Immature natural killer cell (primary cell): ENCODE results near the gene POGK. TPM values are rescaled to one million over a fixed set of nuclear protein-coding genes. Genes with fewer than 3 reads are reported as not detected.
A peak's percentile ranks its signal among the peaks of the same experiment; 100 is the strongest.
"Not testable (repeated sequence)": the region's sequence is repeated elsewhere in the genome, so short reads cannot be mapped to it uniquely, and the experiment has no call there.

Experiments
- DNase-seq, 3 donors: peaks; one replicate each; pipeline ENCODE4 v3.0.0; 2022; ENCODE audit warnings: mixed read lengths in 1 of 3
- H3K27ac Mint-ChIP-seq, 6 donors: one replicate each; pipeline ENCODE4 v1.8.0; 2020; ENCODE audit warnings: mixed read lengths in 6 of 6, mild to moderate bottlenecking in 5 of 6, inconsistent platforms in 4 of 6, moderate library complexity in 3 of 6
- H3K27me3 Mint-ChIP-seq, 3 donors: one replicate each; pipeline ENCODE4 v1.8.0; 2020 to 2021; ENCODE audit warnings: low read depth in 3 of 3, mild to moderate bottlenecking in 3 of 3, mixed read lengths in 3 of 3, moderate library complexity in 3 of 3, inconsistent platforms in 1 of 3
- H3K36me3 Mint-ChIP-seq, 3 donors: one replicate each; pipeline ENCODE4 v1.8.0; 2020; ENCODE audit warnings: mixed read lengths in 3 of 3, inconsistent platforms in 2 of 3, mild to moderate bottlenecking in 2 of 3
- H3K4me1 Mint-ChIP-seq, 2 donors: one replicate each; pipeline ENCODE4 v1.8.0; 2020; ENCODE audit warnings: inconsistent platforms in 2 of 2, mild to moderate bottlenecking in 2 of 2, mixed read lengths in 2 of 2, moderate library complexity in 1 of 2
- H3K4me3 Mint-ChIP-seq, 5 donors: one replicate each; pipeline ENCODE4 v1.8.0; 2020; ENCODE audit warnings: mild to moderate bottlenecking in 5 of 5, mixed read lengths in 5 of 5, inconsistent platforms in 3 of 5, moderate library complexity in 3 of 5
- H3K9me3 Mint-ChIP-seq, 6 donors: one replicate each; pipeline ENCODE4 v1.8.0; 2020; ENCODE audit warnings: mild to moderate bottlenecking in 6 of 6, mixed read lengths in 6 of 6, inconsistent platforms in 4 of 6, moderate library complexity in 3 of 6
- polyA plus RNA-seq, 3 donors: library from polyadenylated mRNA; unstranded; fragments of 300-500 nt; fragmentation: Illumina TruSeq; gene quantifications; one replicate each; pipeline ENCODE4 v1.2.3, GENCODE V29; 2021

POGK gene
- polyA plus RNA-seq, 3 donors from 2014 or later: 2.8 to 10.8 (median 8.3) TPM

- no peak overlapping the region for H3K4me3 Mint-ChIP-seq
- peaks cover 20 to 51% of the 10 kb centered on the region in 2 donors for H3K4me1 Mint-ChIP-seq
- H3K27ac Mint-ChIP-seq: peak overlapping the region in 3 of 6 donors; percentile 34 to 40 (median 37)
- no peak for DNase-seq
- no peaks in the 10 kb centered on the region for H3K9me3 Mint-ChIP-seq
- peaks cover 8 to 15% (median 10%) of the 10 kb centered on the region in 3 donors for H3K36me3 Mint-ChIP-seq
- H3K27me3 Mint-ChIP-seq: peaks cover 0 to 2% (median 0%) of the 10 kb centered on the region in 3 donors
Measured at GRCh38 chr1:166869318-166870099, 30.2 kb downstream of the POGK start.

GRCh38 chr1:166870584-166870983 lies 31.3 kb downstream of the POGK start:
- H3K27ac Mint-ChIP-seq: peak overlapping the region in 1 of 6 donors; percentile 24
- no peak overlapping the region for H3K4me3 Mint-ChIP-seq
- H3K9me3 Mint-ChIP-seq: no peaks in the 10 kb centered on the region
- H3K36me3 Mint-ChIP-seq: peaks cover 4 to 15% (median 6%) of the 10 kb centered on the region in 3 donors
- peaks cover 0 to 2% (median 0%) of the 10 kb centered on the region in 3 donors for H3K27me3 Mint-ChIP-seq
- DNase-seq: no peak
- peaks cover 29 to 62% of the 10 kb centered on the region in 2 donors for H3K4me1 Mint-ChIP-seq

GRCh38 chr1:166874464-166874863 lies 35.2 kb downstream of the POGK start:
- H3K4me3 Mint-ChIP-seq: peak overlapping the region in 3 of 5 donors; percentile 18 to 55 (median 35)
- peaks cover 3 to 7% (median 4%) of the 10 kb centered on the region in 3 donors for H3K27me3 Mint-ChIP-seq
- H3K36me3 Mint-ChIP-seq: peaks cover 0 to 4% (median 0%) of the 10 kb centered on the region in 3 donors
- H3K4me1 Mint-ChIP-seq: peaks cover 40 to 74% of the 10 kb centered on the region in 2 donors
- no peak overlapping the region for H3K27ac Mint-ChIP-seq
- no peak for DNase-seq
- H3K9me3 Mint-ChIP-seq: no peaks in the 10 kb centered on the region

- no peaks in the 10 kb centered on the region for H3K9me3 Mint-ChIP-seq
- peaks cover 37 to 66% of the 10 kb centered on the region in 2 donors for H3K4me1 Mint-ChIP-seq
- DNase-seq: no peak
- peak overlapping the region; percentile 76 to 92 (median 84) for H3K27ac Mint-ChIP-seq
- peaks cover 3 to 7% (median 7%) of the 10 kb centered on the region in 3 donors for H3K27me3 Mint-ChIP-seq
- peak overlapping the region; percentile 81 to 90 (median 86) for H3K4me3 Mint-ChIP-seq
- H3K36me3 Mint-ChIP-seq: peaks cover 0 to 4% (median 0%) of the 10 kb centered on the region in 3 donors
Measured at GRCh38 chr1:166875302-166875733, 36.0 kb downstream of the POGK start.

GRCh38 chr1:166875734-166876539 lies 36.7 kb downstream of the POGK start, which contains the start of gene TADA1:
TSS of gene TADA1 (minus strand) at chr1:166876264. CDS start at chr1:166876233, 31 bp downstream.
- Mint-ChIP-seq H3K36me3 (peaks cover 0 to 4% (median 0%) of the 10 kb centered on the region in 3 donors), H3K27me3 (peaks cover 3 to 7% (median 7%) of the 10 kb centered on the region in 3 donors), H3K4me1 (peaks cover 37 to 64% of the 10 kb centered on the region in 2 donors), H3K4me3 (peak within 1 kb of the TSS; percentile 93 to 99 (median 96)), H3K9me3 (no peaks in the 10 kb centered on the region), H3K27ac (peak within 1 kb of the TSS; percentile 92 to 98 (median 98))
- DNase-seq: peak; percentile 96 to 97 (median 96)

- Mint-ChIP-seq H3K36me3 (peaks cover 0 to 4% (median 0%) of the 10 kb centered on the region in 3 donors), H3K27me3 (peaks cover 3 to 7% (median 7%) of the 10 kb centered on the region in 3 donors), H3K4me1 (peaks cover 37 to 58% of the 10 kb centered on the region in 2 donors), H3K27ac (peak overlapping the region; percentile 92 to 98 (median 98)), H3K9me3 (no peaks in the 10 kb centered on the region), H3K4me3 (peak overlapping the region; percentile 93 to 99 (median 96))
- no peak for DNase-seq
Measured at GRCh38 chr1:166876540-166876838, 37.2 kb downstream of the POGK start.

GRCh38 chr1:166878173-166878917 lies 39.1 kb downstream of the POGK start:
- H3K27ac Mint-ChIP-seq, H3K27me3 Mint-ChIP-seq, H3K4me3 Mint-ChIP-seq, H3K9me3 Mint-ChIP-seq, DNase-seq, H3K36me3 Mint-ChIP-seq: not testable (repeated sequence)
- H3K4me1 Mint-ChIP-seq: peaks cover 30 to 40% of the 10 kb centered on the region in 2 donors

GRCh38 chr1:166882893-166883292 lies 43.6 kb downstream of the POGK start:
- Mint-ChIP-seq H3K4me3 (no peak overlapping the region), H3K4me1 (peaks cover 25 to 27% of the 10 kb centered on the region in 2 donors), H3K36me3 (no peaks in the 10 kb centered on the region), H3K27me3 (peaks cover 0 to 12% (median 10%) of the 10 kb centered on the region in 3 donors), H3K9me3 (peaks cover 0 to 1% (median 0%) of the 10 kb centered on the region in 6 donors), H3K27ac (no peak overlapping the region)
- no peak for DNase-seq

DNA sequence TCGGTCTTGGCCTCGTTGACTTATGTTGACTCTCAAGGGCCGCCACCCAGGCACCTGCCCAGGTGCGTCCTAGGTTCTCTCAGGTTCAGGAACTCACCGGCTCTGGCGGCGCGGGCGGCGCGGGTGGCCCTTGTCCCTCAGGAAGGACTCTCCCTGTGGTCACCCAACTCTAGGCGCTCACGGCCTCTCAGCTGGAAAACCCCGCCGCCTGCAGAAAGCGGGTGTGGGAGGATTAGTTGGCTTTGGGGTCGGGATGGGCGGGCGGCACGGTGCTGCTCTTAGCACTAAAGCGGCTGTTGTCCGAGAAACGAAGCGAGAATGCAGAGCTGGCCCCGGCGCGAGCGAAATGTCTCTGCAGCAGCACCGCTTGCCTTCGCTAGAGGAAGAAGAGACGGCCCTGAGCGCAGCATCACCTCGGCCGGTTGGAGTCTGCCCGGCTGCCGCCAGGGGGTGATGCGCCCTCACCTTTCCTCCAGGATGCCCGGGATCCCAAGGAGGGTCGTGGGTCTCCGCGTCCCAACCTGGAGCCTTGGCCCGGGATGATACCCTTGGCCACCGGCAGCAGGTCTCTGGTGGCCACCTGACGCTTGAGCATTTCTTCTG lies 44.9 kb downstream of the POGK start:
- Mint-ChIP-seq H3K9me3 (peaks cover 0 to 1% (median 0%) of the 10 kb centered on the region in 6 donors), H3K4me1 (peaks cover 25 to 27% of the 10 kb centered on the region in 2 donors), H3K36me3 (no peaks in the 10 kb centered on the region), H3K27ac (no peak overlapping the region), H3K4me3 (peak overlapping the region; percentile 60 to 75 (median 62)), H3K27me3 (peaks cover 0 to 14% (median 10%) of the 10 kb centered on the region in 3 donors)
- DNase-seq: peak in 2 of 3 donors; percentile 18 to 22

DNA sequence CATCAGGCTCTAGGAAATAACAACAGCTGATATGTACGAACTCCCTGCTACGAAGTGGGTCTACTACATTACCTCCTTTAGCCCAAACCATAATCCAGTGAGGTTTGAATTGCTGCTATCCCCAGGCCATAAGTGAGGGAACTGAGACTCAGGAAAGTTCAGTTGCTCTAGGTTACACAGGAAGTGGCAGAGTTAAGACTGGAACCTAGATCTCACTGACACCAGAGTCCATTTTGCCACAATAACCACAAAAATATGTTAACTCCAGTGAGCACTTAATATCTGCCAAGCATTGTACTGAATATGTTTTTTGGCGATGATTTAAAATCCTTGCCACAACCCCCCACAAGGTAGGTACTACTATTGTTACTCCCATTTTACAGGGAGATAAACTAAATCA lies 45.7 kb downstream of the POGK start:
- H3K36me3 Mint-ChIP-seq: no peaks in the 10 kb centered on the region
- H3K4me3 Mint-ChIP-seq: peak overlapping the region; percentile 49 to 75 (median 62)
- peak overlapping the region in 2 of 6 donors; percentile 9 to 23 for H3K27ac Mint-ChIP-seq
- peaks cover 0 to 1% (median 0%) of the 10 kb centered on the region in 6 donors for H3K9me3 Mint-ChIP-seq
- H3K27me3 Mint-ChIP-seq: peaks cover 0 to 14% (median 8%) of the 10 kb centered on the region in 3 donors
- peak; percentile 19 to 33 (median 26) for DNase-seq
- H3K4me1 Mint-ChIP-seq: peaks cover 25 to 27% of the 10 kb centered on the region in 2 donors

DNA sequence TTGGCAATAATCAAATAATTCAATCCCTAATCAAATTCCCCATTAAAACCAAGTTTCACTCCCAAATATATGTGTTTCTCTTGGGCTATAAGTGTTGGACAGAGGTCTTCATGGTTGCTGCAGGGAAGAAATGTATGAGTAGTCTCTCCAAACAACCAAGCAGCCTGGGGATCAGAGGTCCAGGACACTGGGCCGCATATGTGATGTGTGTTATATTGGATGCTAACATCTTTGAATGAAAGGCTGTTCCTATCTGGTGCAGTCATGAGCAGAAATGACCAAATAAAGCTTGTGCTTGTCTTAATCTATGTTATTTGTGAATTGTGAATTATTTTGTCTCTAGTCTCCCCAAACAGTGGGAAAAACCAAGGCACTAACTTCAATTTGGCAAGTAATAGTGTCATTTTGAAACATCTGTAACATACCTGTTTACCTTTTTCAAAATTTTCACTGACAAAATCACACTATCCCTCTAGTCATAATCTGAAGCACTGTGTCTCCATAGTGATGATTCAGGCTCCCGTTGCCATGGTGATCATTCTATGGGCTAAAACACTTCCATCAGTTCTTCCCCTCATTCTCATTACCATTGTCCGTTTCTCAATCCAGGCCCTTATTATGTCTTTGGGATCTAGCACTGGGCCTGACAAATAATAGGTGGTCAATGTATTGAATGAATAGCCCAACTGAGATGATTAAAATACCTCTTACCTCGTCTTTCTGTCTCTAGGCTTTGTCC lies 49.3 kb downstream of the POGK start:
- H3K4me1 Mint-ChIP-seq: peaks cover 23 to 24% of the 10 kb centered on the region in 2 donors
- H3K27me3 Mint-ChIP-seq: peaks cover 1 to 18% (median 4%) of the 10 kb centered on the region in 3 donors
- no peak for DNase-seq
- H3K36me3 Mint-ChIP-seq: no peaks in the 10 kb centered on the region
- H3K4me3 Mint-ChIP-seq: no peak overlapping the region
- peaks cover 0 to under 1% (median 0%) of the 10 kb centered on the region in 6 donors for H3K9me3 Mint-ChIP-seq
- no peak overlapping the region for H3K27ac Mint-ChIP-seq

- no peaks in the 10 kb centered on the region for H3K9me3 Mint-ChIP-seq
- H3K4me1 Mint-ChIP-seq: peaks cover 12 to 13% of the 10 kb centered on the region in 2 donors
- H3K27me3 Mint-ChIP-seq: peaks cover 1 to 10% (median 4%) of the 10 kb centered on the region in 3 donors
- no peak overlapping the region for H3K27ac Mint-ChIP-seq
- H3K36me3 Mint-ChIP-seq: no peaks in the 10 kb centered on the region
- no peak for DNase-seq
- H3K4me3 Mint-ChIP-seq: no peak overlapping the region
Measured at GRCh38 chr1:166889776-166890175, 50.5 kb downstream of the POGK start.
